Spleen (tissue), 7 donors: ENCODE measurements around the gene ARHGEF12.

Experiments used
- CTCF ChIP-seq, 11 experiments: fragments of 200-600 bp in 7 of 11; fragments of 450-650 bp in 4 of 11; sonication (generic) in 4 of 11; IDR thresholded peaks in 8 of 11; conservative IDR thresholded peaks in 3 of 11; 1 replicate in 7 of 11; 2 replicates in 4 of 11; pipeline versions ENCODE4 v1.4.0 to v1.8.0; 2016 to 2021; ENCODE audit warnings: antibody characterized with exemption in 11 of 11, inconsistent platforms in 4 of 11, mild to moderate bottlenecking in 1 of 11
- POLR2A ChIP-seq, 3 donors: fragments of 450-650 bp; IDR thresholded peaks; one replicate each; pipeline ENCODE4 v1.5.1; 2017; ENCODE audit warnings: antibody characterized with exemption in 3 of 3, mild to moderate bottlenecking in 1 of 3
- POLR2AphosphoS5 ChIP-seq, 3 donors: sonication (generic); formaldehyde crosslinking; IDR thresholded peaks; one replicate each; pipeline ENCODE4 v1.5.1; 2017; ENCODE audit warnings: antibody characterized with exemption in 3 of 3
- donor health status: DM: no; HTN: no; CAD: no; lungs with moderate emphysema.
- donor health status: DM: no; HTN: no; CAD: no.
- donor health status: DM: no; HTN: no; CAD: no.

DNA sequence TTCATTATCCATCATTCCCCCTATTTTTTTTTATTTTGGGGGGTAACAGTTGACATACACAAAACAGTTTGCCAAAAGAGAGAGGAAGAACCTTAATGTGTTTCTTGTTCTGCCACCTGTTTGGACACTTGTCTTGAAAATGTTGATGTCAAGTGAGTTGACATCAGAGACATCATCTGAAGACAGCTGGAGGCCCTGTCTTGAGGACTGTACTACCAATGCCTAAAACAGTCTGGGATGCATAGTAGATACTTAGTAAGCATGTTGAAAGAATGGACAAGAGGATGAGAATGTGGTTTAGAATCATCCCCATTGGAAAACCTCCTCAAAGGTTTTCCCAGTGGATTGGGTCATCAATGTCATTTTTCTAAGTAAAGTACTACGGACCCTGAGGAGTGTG, 2.4 kb upstream of the ARHGEF12 start:
- TF ChIP-seq CTCF (IDR thresholded peaks at IDR 0.05 in 8 of 11, conservative IDR thresholded peaks at IDR 0.05 in 3 of 11), result no peak
- no peak for TF ChIP-seq POLR2AphosphoS5 (IDR thresholded peaks at IDR 0.05)
- no peak for TF ChIP-seq POLR2A (IDR thresholded peaks at IDR 0.05)
